HEK293T (cell line): Measurements from ENCODE around the gene EPHB2.

Experiments used
- BHLHE40 ChIP-seq: fragments of 450-650 bp; IDR thresholded peaks from 2 replicates; pipeline ENCODE4 v1.6.1; 2016; ENCODE audit warnings: mild to moderate bottlenecking, moderate library complexity, borderline replicate concordance
- FOXM1 ChIP-seq: fragments of 450-650 bp; IDR thresholded peaks from 2 replicates; pipeline ENCODE4 v1.6.1; 2017; ENCODE audit warnings: mild to moderate bottlenecking, borderline replicate concordance
- LEF1 ChIP-seq: fragments of 450-650 bp; IDR thresholded peaks from 2 replicates; pipeline ENCODE4 v1.6.1; 2017; ENCODE audit warnings: mild to moderate bottlenecking, borderline replicate concordance
- SP1 ChIP-seq: fragments of 450-650 bp; IDR thresholded peaks from 2 replicates; pipeline ENCODE4 v1.6.1; 2017
- SUZ12 ChIP-seq: fragments of 450-650 bp; IDR thresholded peaks from 2 replicates; pipeline ENCODE4 v1.6.1; 2016; ENCODE audit warnings: mild to moderate bottlenecking
- TARDBP ChIP-seq: fragments of 450-650 bp; IDR thresholded peaks from 2 replicates; pipeline ENCODE4 v1.6.1; 2016
- ZNF384 ChIP-seq: fragments of 450-650 bp; IDR thresholded peaks from 2 replicates; pipeline ENCODE4 v1.6.1; 2016
- TF ChIP-seq, protein P1 (sequence below): fragments of 450-650 bp; IDR thresholded peaks from 2 replicates; pipeline ENCODE4 v1.6.1; 2016

DNA sequence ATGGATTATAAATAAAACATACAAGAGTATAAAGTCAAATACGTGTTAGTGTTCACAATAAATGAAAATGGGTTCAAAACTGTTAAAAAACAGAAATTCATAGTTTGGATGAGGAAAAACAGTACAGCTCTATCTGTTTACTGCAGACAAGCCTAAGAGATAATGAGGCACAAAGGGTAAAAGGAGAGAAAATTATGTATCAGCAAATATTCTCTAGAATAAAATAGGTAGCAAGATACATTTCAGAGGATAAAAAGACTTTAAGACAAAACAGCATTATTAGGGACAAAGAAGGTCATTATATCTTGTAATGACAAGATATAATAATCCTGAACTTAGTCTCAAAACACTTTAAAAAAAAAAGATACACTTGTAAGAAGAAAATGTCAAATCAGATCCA, 123.1 kb downstream of the EPHB2 start:
- no peak for TF ChIP-seq FOXM1
- no peak for TF ChIP-seq LEF1
- no peak for TF ChIP-seq BHLHE40
- no peak for TF ChIP-seq SP1
- TF ChIP-seq, protein P1, sequence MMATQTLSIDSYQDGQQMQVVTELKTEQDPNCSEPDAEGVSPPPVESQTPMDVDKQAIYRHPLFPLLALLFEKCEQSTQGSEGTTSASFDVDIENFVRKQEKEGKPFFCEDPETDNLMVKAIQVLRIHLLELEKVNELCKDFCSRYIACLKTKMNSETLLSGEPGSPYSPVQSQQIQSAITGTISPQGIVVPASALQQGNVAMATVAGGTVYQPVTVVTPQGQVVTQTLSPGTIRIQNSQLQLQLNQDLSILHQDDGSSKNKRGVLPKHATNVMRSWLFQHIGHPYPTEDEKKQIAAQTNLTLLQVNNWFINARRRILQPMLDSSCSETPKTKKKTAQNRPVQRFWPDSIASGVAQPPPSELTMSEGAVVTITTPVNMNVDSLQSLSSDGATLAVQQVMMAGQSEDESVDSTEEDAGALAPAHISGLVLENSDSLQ, result no peak
- TF ChIP-seq TARDBP, result no peak
- no peak for TF ChIP-seq ZNF384
- TF ChIP-seq SUZ12, result no peak
